Measurements from ENCODE around the gene REEP5.

DNA sequence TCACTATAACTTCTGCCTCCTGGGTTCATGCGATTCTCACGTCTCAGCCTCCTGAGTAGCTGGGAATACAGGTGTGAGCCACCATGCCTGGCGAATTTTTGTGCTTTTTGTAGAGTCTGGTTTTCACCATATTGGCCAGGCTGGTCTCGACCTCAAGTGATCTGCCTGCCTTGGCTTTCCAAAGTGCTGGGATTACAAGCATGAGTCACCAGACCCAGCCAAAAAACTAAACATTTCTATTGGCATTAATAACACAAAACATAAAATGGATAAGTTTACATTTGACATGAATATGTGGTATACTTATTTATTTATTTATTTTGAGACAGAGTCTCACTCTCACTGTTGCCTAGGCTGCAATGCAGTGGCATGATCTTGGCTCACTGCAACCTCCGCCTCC, 13.6 kb upstream of the REEP5 start:
- TF ChIP-seq BHLHE40 (IDR thresholded peaks at IDR 0.05; ENCODE audit: borderline replicate concordance) (no peak), FOXM1 (IDR thresholded peaks at IDR 0.05; ENCODE audit: borderline replicate concordance) (no peak), ARNT (IDR thresholded peaks at IDR 0.05) (no peak), SP1 (IDR thresholded peaks at IDR 0.05) (no peak), FOXK2 (IDR thresholded peaks at IDR 0.05) (no peak), SUZ12 (IDR thresholded peaks at IDR 0.05) (no peak), ELF4 (IDR thresholded peaks at IDR 0.05) (no peak), L3MBTL2 (conservative IDR thresholded peaks at IDR 0.05) (no peak), FOXA1 (IDR thresholded peaks at IDR 0.05) (no peak), NFRKB (IDR thresholded peaks at IDR 0.05) (no peak), ZNF384 (IDR thresholded peaks at IDR 0.05) (no peak), TARDBP (IDR thresholded peaks at IDR 0.05) (no peak)
- TF ChIP-seq, protein P1, sequence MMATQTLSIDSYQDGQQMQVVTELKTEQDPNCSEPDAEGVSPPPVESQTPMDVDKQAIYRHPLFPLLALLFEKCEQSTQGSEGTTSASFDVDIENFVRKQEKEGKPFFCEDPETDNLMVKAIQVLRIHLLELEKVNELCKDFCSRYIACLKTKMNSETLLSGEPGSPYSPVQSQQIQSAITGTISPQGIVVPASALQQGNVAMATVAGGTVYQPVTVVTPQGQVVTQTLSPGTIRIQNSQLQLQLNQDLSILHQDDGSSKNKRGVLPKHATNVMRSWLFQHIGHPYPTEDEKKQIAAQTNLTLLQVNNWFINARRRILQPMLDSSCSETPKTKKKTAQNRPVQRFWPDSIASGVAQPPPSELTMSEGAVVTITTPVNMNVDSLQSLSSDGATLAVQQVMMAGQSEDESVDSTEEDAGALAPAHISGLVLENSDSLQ (IDR thresholded peaks at IDR 0.05): no peak
